A673 (cell line): ENCODE results near the gene PARD3. TPM values are rescaled to one million over a fixed set of nuclear protein-coding genes. Genes with fewer than 3 reads are reported as not detected.
A peak's percentile ranks its signal among the peaks of the same experiment; 100 is the strongest.
"Not testable (repeated sequence)": the region's sequence is repeated elsewhere in the genome, so short reads cannot be mapped to it uniquely, and the experiment has no call there.

Experiments
- BruUV-seq: library from RNA; stranded (reverse); fragments of 400-500 nt; replicated peaks from 2 replicates; lab custom pipeline; 2021; lab: Mats Ljungman, UMichigan
- CTCF ChIA-PET: fragments of 300-600 bp; sonication (Branson Sonifier 250); formaldehyde crosslinking; loops from one replicate; lab custom pipeline; 2022; ENCODE audit warnings: antibody characterized with exemption; lab: Charles Lee
- POLR2A ChIA-PET: fragments of 300-600 bp; sonication (Branson Sonifier 250); formaldehyde crosslinking; loops from one replicate; lab custom pipeline; 2022; ENCODE audit warnings: antibody characterized with exemption; ENCODE audit not compliant: low non-redundant PET; lab: Charles Lee
- DNase-seq: peaks from one replicate; pipeline ENCODE4 v3.0.0-alpha.2; 2015; ENCODE audit warnings: low spot score
- H3K27ac ChIP-seq: fragments of 200-600 bp; sonication (generic); 2 replicates; pipeline ENCODE4 v1.5.1; 2016; ENCODE audit warnings: mixed run types, low read depth, mild to moderate bottlenecking, mixed read lengths, antibody characterized with exemption, low read length; ENCODE audit not compliant: poor library complexity, severe bottlenecking
- H3K27me3 ChIP-seq: fragments of 200-600 bp; sonication (generic); replicated peaks from 2 replicates; pipeline ENCODE4 v1.6.1; 2017; ENCODE audit warnings: mixed run types, low read depth, mild to moderate bottlenecking, mixed read lengths, antibody characterized with exemption, low read length; ENCODE audit not compliant: insufficient read depth, poor library complexity
- H3K36me3 ChIP-seq: fragments of 200-600 bp; sonication (generic); 2 replicates; pipeline ENCODE4 v1.6.1; 2016; ENCODE audit warnings: mixed run types, mild to moderate bottlenecking, mixed read lengths, antibody characterized with exemption, low read length; ENCODE audit not compliant: insufficient read depth, poor library complexity, severe bottlenecking
- H3K4me1 ChIP-seq: fragments of 200-600 bp; sonication (generic); 2 replicates; pipeline ENCODE4 v1.6.1; 2017; ENCODE audit warnings: mixed run types, mild to moderate bottlenecking, mixed read lengths, antibody characterized with exemption, low read length; ENCODE audit not compliant: insufficient read depth, poor library complexity, severe bottlenecking
- H3K4me3 ChIP-seq: fragments of 200-600 bp; sonication (generic); 2 replicates; pipeline ENCODE4 v1.5.1; 2016; ENCODE audit warnings: low read depth, mixed run types, mild to moderate bottlenecking, mixed read lengths, low read length; ENCODE audit not compliant: poor library complexity, severe bottlenecking
- H3K9me3 ChIP-seq: fragments of 200-600 bp; sonication (generic); 2 replicates; pipeline ENCODE4 v1.6.1; 2016; ENCODE audit warnings: mixed run types, low read depth, mild to moderate bottlenecking, mixed read lengths, antibody characterized with exemption, low read length; ENCODE audit not compliant: poor library complexity, severe bottlenecking
- CTCF ChIP-seq: fragments of 300-800, 200-600 bp; sonication (generic); conservative IDR thresholded peaks from 2 replicates; pipeline ENCODE4 v1.5.1; 2017; ENCODE audit warnings: low read depth, mild to moderate bottlenecking, antibody characterized with exemption, low read length, moderate library complexity, mixed read lengths
- EZH2 ChIP-seq: fragments of 200-600 bp; sonication (generic); IDR thresholded peaks from 2 replicates; pipeline ENCODE4 v1.6.1; 2017; ENCODE audit warnings: borderline replicate concordance, low read depth, mild to moderate bottlenecking, mixed read lengths, antibody characterized with exemption, low read length; ENCODE audit not compliant: poor library complexity, severe bottlenecking
- intact Hi-C: fragments of 100-400 bp; cut with micrococcal nuclease; formaldehyde crosslinking; loops from one replicate; pipeline ENCODE4 v1.10.0; 2022; ENCODE audit not compliant: unreplicated experiment
- total RNA-seq: library from RNA; stranded (reverse); gene quantifications from 2 replicates; pipeline ENCODE4 v1.2.3, GENCODE V29; 2021

PARD3 gene
- total RNA-seq, 1 experiment from 2014 or later: 28.0 TPM

GRCh38 chr10:34392641-34393170 lies 422.4 kb downstream of the PARD3 start:
- DNase-seq: no peak
- ChIA-PET CTCF (no interaction called here), POLR2A (no interaction called here)
- no peak overlapping the region for H3K27ac ChIP-seq
- H3K9me3 ChIP-seq: no peaks in the 10 kb centered on the region
- TF ChIP-seq CTCF (no peak), EZH2 (no peak)
- H3K27me3 ChIP-seq: no peaks in the 10 kb centered on the region
- no peaks in the 10 kb centered on the region for H3K36me3 ChIP-seq
- BruUV-seq: no TSS peak
- H3K4me1 ChIP-seq: peaks cover 25% of the 10 kb centered on the region
- intact Hi-C loops: loop anchor here (5.0 to 10.0 kb wide), 2 partner anchors 460 to 1058 kb away; partner anchors contain the start of gene NRP1
- H3K4me3 ChIP-seq: no peak overlapping the region

- not testable (repeated sequence) for H3K4me1 ChIP-seq, H3K9me3 ChIP-seq, H3K4me3 ChIP-seq, BruUV-seq, H3K27ac ChIP-seq, H3K36me3 ChIP-seq, H3K27me3 ChIP-seq
- TF ChIP-seq CTCF: peak; percentile 62
- POLR2A ChIA-PET: interaction anchor here (0.7 kb wide), 2 partner anchors 229 to 603 kb away, joined by 5 to 8 read pairs; no protein-coding TSS in a partner anchor
- intact Hi-C loops: loop anchor here (5.0 to 10.0 kb wide), 2 partner anchors 459 to 1056 kb away; partner anchors contain the start of gene NRP1
- CTCF ChIA-PET: interaction anchor here (0.6 to 1.1 kb wide), 2 partner anchors 23 to 309 kb away, joined by 3 to 5 read pairs; no protein-coding TSS in a partner anchor
- peak; percentile 56 for DNase-seq
Measured at GRCh38 chr10:34391168-34391567, 423.9 kb downstream of the PARD3 start.

GRCh38 chr10:34389801-34390200 lies 425.3 kb downstream of the PARD3 start:
- H3K27ac ChIP-seq: no peak overlapping the region
- BruUV-seq: no TSS peak
- intact Hi-C loops: loop anchor here (5.0 to 10.0 kb wide), 2 partner anchors 458 to 1055 kb away; partner anchors contain the start of gene NRP1

More at GRCh38 chr10:34389801-34390200, 425.3 kb downstream of the PARD3 start:
- H3K27me3 ChIP-seq: no peaks in the 10 kb centered on the region
- H3K9me3 ChIP-seq: no peaks in the 10 kb centered on the region
- POLR2A ChIA-PET: no interaction called here
- no peak for TF ChIP-seq EZH2
- no peak for TF ChIP-seq CTCF
- no peak for DNase-seq
- H3K4me1 ChIP-seq: peaks cover 8% of the 10 kb centered on the region
- CTCF ChIA-PET: no interaction called here
- H3K36me3 ChIP-seq: no peaks in the 10 kb centered on the region
- H3K4me3 ChIP-seq: no peak overlapping the region
